GM12878 (cell line): ENCODE data around the gene SSUH2. TPM values are rescaled to one million over a fixed set of nuclear protein-coding genes. Genes with fewer than 3 reads are reported as not detected.
A peak's percentile ranks its signal among the peaks of the same experiment; 100 is the strongest.

Experiments used
- ASH2L ChIP-seq: fragments of 300-600, 200-600 bp; sonication (generic); IDR thresholded peaks from 2 replicates; pipeline ENCODE4 v1.6.1; 2017; ENCODE audit warnings: low read depth, mild to moderate bottlenecking, borderline replicate concordance
- CBFB ChIP-seq: IDR thresholded peaks from 2 replicates; pipeline ENCODE4 v1.6.1; 2016; ENCODE audit warnings: antibody characterized with exemption, low read depth
- EGR1 ChIP-seq, 2 experiments: IDR thresholded peaks; 1 replicate in 1 of 2; 2 replicates in 1 of 2; pipeline ENCODE4 v1.6.1; 2011 to 2012; ENCODE audit warnings: low read depth in 2 of 2, low read length in 2 of 2, borderline replicate concordance in 1 of 2, mild to moderate bottlenecking in 1 of 2, moderate library complexity in 1 of 2
- HDGF ChIP-seq: fragments of 450-650 bp; IDR thresholded peaks from 2 replicates; pipeline ENCODE4 v1.6.1; 2016; ENCODE audit warnings: antibody characterized with exemption
- KDM1A ChIP-seq: fragments of 200-600 bp; sonication (generic); IDR thresholded peaks from 2 replicates; pipeline ENCODE4 v1.6.1; 2016; ENCODE audit warnings: borderline replicate concordance
- NR2F1 ChIP-seq: fragments of 450-650 bp; conservative IDR thresholded peaks from 2 replicates; pipeline ENCODE4 v1.6.1; 2017; ENCODE audit warnings: mild to moderate bottlenecking
- SMC3 ChIP-seq: IDR thresholded peaks from 2 replicates; pipeline ENCODE4 v1.6.1; 2011; ENCODE audit warnings: low read length, improper control_type of control experiment, borderline replicate concordance
- ZNF384 ChIP-seq: IDR thresholded peaks from 2 replicates; pipeline ENCODE4 v1.6.1; 2012; ENCODE audit warnings: low read depth, mild to moderate bottlenecking, low read length, improper control_type of control experiment, borderline replicate concordance
- polyA plus RNA-seq, 11 experiments: library from polyadenylated mRNA; depleted of rRNA in 4 of 11; unstranded in 6 of 11; stranded (reverse) in 5 of 11; fragments of >200 nt; fragmentation: Nextera tagmentation in 4 of 11; fragmentation: Illumina TruSeq in 1 of 11; extraction: Ambion mirVana in 4 of 11; extraction: Trizol in 1 of 11; gene quantifications; 1 replicate in 1 of 11; 2 replicates in 10 of 11; pipeline versions ENCODE4 v1.2.1 to v1.2.3, GENCODE V29; 2011 to 2016; ENCODE audit warnings: inconsistent platforms in 2 of 11, missing spikeins in 2 of 11, low read depth in 1 of 11
- total RNA-seq, 4 experiments: library from RNA; depleted of rRNA in 3 of 4; stranded (reverse); fragments of >200 nt in 3 of 4; fragmentation: Illumina TruSeq in 1 of 4; extraction: Trizol in 1 of 4; gene quantifications; 2 replicates each; pipeline versions ENCODE4 v1.2.1 to v1.2.3, GENCODE V29; 2013 to 2021
- TF ChIP-seq, protein P1 (sequence below): IDR thresholded peaks from 2 replicates; pipeline ENCODE4 v1.6.1; 2011; ENCODE audit warnings: low read depth, mild to moderate bottlenecking, low read length, moderate library complexity, borderline replicate concordance; ENCODE audit errors: extremely low read depth
- TF ChIP-seq, protein P2 (sequence below): IDR thresholded peaks from 2 replicates; pipeline ENCODE4 v1.6.1; 2012; ENCODE audit warnings: low read depth, low read length, improper control_type of control experiment
- TF ChIP-seq, protein P3 (sequence below): fragments of 450-650 bp; IDR thresholded peaks from 2 replicates; pipeline ENCODE4 v1.6.1; 2018; ENCODE audit warnings: mild to moderate bottlenecking, low read depth, moderate library complexity; ENCODE audit not compliant: partially characterized antibody
- TF ChIP-seq, protein P4 (sequence below): fragments of 450-650 bp; conservative IDR thresholded peaks from 2 replicates; pipeline ENCODE4 v1.6.1; 2017; ENCODE audit warnings: mild to moderate bottlenecking, moderate library complexity
- TF ChIP-seq, protein P5 (sequence below): IDR thresholded peaks from 2 replicates; pipeline ENCODE4 v1.6.1; 2012; ENCODE audit warnings: low read length, inconsistent platforms
- TF ChIP-seq, protein P6 (sequence below): IDR thresholded peaks from 2 replicates; pipeline ENCODE4 v1.6.1; 2011; ENCODE audit warnings: low read depth, low read length, improper control_type of control experiment, borderline replicate concordance
- TF ChIP-seq, protein P7 (sequence below): fragments of 150-350 bp; IDR thresholded peaks from 2 replicates; pipeline ENCODE4 v1.6.1; 2014; ENCODE audit warnings: mild to moderate bottlenecking, low read depth, low read length

The SSUH2 gene
- total and polyA plus RNA-seq, 10 of the 15 experiments (the other 5 are each of a cell fraction or from before 2014, with no cell fraction given) = 0.09 to 0.26 TPM; not detected in 8

DNA sequence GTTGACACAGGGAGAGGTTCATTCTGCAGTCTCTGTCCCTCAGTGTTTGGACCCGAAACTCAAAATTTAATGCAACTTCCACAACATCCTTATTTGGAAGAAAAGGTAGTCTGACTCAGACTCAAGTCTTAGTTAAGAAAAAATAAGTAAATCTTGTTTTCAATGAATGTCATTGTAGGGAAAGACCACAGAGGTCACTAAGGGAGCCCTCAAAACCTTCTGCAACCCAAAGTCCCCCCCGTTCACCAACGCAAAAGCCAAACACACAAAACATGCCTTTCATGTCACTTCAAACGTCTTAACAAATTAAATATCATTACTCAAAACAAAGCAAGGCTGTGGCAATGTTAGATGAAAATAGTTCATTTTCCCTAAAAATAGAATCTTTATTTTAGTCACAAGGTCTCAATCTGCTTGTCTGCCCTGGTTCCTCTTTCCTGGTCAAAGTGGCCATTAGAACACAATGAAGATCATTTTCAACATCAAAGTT, 20.9 kb upstream of the SSUH2 start (continued):
- TF ChIP-seq, protein P1, sequence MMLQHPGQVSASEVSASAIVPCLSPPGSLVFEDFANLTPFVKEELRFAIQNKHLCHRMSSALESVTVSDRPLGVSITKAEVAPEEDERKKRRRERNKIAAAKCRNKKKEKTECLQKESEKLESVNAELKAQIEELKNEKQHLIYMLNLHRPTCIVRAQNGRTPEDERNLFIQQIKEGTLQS = no peak
- TF ChIP-seq KDM1A (no peak), NR2F1 (peak; percentile 100), ZNF384 (peak; percentile 67), ASH2L (no peak), CBFB (peak; percentile 88), HDGF (no peak), SMC3 (no peak), EGR1 (IDR thresholded peaks at IDR 0.05; ENCODE audit: borderline replicate concordance in 1 of 2, low read depth in 2 of 2, low read length in 2 of 2) (no peak)
- TF ChIP-seq, protein P2, sequence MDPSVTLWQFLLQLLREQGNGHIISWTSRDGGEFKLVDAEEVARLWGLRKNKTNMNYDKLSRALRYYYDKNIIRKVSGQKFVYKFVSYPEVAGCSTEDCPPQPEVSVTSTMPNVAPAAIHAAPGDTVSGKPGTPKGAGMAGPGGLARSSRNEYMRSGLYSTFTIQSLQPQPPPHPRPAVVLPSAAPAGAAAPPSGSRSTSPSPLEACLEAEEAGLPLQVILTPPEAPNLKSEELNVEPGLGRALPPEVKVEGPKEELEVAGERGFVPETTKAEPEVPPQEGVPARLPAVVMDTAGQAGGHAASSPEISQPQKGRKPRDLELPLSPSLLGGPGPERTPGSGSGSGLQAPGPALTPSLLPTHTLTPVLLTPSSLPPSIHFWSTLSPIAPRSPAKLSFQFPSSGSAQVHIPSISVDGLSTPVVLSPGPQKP = 0 out of 2 replicates have a peak, but pooled peaks have one; percentile 25
- TF ChIP-seq, protein P3, sequence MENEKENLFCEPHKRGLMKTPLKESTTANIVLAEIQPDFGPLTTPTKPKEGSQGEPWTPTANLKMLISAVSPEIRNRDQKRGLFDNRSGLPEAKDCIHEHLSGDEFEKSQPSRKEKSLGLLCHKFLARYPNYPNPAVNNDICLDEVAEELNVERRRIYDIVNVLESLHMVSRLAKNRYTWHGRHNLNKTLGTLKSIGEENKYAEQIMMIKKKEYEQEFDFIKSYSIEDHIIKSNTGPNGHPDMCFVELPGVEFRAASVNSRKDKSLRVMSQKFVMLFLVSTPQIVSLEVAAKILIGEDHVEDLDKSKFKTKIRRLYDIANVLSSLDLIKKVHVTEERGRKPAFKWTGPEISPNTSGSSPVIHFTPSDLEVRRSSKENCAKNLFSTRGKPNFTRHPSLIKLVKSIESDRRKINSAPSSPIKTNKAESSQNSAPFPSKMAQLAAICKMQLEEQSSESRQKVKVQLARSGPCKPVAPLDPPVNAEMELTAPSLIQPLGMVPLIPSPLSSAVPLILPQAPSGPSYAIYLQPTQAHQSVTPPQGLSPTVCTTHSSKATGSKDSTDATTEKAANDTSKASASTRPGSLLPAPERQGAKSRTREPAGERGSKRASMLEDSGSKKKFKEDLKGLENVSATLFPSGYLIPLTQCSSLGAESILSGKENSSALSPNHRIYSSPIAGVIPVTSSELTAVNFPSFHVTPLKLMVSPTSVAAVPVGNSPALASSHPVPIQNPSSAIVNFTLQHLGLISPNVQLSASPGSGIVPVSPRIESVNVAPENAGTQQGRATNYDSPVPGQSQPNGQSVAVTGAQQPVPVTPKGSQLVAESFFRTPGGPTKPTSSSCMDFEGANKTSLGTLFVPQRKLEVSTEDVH = peak; percentile 26
- TF ChIP-seq, protein P4, sequence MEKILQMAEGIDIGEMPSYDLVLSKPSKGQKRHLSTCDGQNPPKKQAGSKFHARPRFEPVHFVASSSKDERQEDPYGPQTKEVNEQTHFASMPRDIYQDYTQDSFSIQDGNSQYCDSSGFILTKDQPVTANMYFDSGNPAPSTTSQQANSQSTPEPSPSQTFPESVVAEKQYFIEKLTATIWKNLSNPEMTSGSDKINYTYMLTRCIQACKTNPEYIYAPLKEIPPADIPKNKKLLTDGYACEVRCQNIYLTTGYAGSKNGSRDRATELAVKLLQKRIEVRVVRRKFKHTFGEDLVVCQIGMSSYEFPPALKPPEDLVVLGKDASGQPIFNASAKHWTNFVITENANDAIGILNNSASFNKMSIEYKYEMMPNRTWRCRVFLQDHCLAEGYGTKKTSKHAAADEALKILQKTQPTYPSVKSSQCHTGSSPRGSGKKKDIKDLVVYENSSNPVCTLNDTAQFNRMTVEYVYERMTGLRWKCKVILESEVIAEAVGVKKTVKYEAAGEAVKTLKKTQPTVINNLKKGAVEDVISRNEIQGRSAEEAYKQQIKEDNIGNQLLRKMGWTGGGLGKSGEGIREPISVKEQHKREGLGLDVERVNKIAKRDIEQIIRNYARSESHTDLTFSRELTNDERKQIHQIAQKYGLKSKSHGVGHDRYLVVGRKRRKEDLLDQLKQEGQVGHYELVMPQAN = no peak
- TF ChIP-seq, protein P5, sequence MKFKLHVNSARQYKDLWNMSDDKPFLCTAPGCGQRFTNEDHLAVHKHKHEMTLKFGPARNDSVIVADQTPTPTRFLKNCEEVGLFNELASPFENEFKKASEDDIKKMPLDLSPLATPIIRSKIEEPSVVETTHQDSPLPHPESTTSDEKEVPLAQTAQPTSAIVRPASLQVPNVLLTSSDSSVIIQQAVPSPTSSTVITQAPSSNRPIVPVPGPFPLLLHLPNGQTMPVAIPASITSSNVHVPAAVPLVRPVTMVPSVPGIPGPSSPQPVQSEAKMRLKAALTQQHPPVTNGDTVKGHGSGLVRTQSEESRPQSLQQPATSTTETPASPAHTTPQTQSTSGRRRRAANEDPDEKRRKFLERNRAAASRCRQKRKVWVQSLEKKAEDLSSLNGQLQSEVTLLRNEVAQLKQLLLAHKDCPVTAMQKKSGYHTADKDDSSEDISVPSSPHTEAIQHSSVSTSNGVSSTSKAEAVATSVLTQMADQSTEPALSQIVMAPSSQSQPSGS = peak; percentile 97
- TF ChIP-seq, protein P6, sequence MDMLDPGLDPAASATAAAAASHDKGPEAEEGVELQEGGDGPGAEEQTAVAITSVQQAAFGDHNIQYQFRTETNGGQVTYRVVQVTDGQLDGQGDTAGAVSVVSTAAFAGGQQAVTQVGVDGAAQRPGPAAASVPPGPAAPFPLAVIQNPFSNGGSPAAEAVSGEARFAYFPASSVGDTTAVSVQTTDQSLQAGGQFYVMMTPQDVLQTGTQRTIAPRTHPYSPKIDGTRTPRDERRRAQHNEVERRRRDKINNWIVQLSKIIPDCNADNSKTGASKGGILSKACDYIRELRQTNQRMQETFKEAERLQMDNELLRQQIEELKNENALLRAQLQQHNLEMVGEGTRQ = no peak
- TF ChIP-seq, protein P7, sequence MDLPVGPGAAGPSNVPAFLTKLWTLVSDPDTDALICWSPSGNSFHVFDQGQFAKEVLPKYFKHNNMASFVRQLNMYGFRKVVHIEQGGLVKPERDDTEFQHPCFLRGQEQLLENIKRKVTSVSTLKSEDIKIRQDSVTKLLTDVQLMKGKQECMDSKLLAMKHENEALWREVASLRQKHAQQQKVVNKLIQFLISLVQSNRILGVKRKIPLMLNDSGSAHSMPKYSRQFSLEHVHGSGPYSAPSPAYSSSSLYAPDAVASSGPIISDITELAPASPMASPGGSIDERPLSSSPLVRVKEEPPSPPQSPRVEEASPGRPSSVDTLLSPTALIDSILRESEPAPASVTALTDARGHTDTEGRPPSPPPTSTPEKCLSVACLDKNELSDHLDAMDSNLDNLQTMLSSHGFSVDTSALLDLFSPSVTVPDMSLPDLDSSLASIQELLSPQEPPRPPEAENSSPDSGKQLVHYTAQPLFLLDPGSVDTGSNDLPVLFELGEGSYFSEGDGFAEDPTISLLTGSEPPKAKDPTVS = no peak
